ENCODE measurements around the gene NFASC.

Gene NFASC

DNA sequence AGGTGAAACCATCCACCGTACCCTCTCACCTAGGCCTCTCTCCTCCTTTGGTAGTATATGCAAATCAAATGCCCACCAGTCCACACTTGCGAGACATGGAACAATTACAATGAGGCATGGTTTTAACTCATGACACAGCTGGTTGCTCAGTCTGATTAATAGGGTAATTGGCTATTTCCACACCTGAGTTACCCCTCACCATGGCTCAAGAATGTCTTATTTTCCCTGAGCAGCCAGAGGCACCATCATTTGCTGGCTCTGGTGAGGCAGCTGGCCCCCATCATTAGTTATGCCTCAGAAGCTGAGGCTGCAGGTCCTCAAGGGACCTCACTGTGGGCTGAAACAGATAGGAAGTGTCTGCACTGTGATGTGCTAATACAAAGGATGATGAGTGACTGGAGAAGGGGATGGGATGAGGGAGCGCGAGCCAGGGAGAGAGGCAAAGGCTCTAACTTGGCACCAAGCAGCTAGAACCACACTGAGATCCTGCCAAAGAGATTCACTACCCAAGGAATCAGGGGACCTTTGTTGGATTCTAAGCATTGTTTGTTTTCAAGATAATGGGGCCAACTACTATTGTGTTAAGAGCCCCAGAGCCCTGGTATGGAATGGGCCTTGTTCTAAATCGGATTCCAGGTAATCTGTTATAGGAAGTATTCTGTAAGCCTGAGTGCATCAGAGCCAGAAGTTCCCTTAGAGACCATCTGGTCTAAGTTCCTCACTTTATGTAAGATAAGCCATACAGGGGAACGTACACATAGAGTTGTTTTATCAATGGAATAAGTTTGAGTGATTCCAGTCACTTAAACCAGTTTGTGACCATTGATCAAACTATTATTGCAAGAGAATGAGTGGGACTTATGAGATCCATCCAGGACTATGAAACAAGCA, 92.3 kb downstream of the NFASC start:
- DNase-seq, result no peak

DNA sequence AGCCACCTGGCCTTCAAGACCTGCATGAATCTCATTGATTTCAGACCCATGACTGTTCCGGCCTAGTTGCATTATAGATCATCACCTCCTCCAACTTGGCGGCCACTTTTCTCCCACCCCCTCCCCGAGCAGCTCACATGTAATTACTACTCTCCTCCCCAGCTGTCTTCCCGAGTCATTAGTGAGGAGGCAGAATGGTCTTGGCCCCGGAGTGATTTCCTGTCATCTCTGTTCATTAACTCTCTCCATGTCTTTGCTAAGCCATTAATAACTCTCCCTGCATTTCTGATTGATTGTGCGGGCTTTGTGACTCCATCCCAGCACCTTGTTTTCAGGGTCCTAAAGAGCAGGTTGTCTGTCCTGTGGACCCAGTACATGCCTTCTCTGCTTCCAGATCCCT, 96.8 kb downstream of the NFASC start:
- no peak for DNase-seq

DNA sequence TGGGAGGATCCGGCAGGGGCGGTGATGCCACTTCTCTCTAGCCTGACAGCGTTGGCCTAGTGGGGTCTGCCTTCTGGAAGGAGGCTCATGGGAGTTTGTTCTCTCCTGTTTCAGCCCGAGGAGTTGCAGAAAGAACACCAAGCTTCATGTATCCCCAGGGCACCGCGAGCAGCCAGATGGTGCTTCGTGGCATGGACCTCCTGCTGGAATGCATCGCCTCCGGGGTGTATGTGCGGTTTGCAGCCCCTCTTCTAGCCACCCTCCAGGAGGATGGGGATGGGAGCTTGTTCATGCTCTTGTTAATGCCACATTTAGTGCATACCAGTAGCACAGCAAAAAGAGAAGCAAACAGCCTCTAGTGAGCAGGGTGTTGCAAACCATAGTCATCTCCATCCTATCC, 97.5 kb downstream of the NFASC start:
- no peak for DNase-seq

DNA sequence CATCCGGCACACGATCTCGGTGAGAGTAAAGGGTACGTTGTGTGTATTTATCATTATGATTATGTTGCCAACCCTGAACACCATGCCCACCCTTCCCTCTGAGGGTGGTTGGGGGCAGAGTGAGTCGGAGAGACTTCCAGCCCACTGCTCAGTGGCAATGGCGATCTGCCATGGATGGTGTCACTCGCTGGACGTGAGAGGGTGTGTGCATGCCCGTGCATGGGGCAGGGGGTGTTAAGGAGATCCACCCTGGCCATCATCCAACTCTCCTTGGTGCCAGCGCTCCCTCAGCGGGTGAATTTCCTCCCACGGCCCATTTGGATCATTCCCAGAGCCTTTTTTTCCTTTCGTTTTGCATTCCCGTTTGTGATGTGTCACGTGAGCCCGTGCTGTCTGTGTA, 98.3 kb downstream of the NFASC start:
- no peak for DNase-seq

DNA sequence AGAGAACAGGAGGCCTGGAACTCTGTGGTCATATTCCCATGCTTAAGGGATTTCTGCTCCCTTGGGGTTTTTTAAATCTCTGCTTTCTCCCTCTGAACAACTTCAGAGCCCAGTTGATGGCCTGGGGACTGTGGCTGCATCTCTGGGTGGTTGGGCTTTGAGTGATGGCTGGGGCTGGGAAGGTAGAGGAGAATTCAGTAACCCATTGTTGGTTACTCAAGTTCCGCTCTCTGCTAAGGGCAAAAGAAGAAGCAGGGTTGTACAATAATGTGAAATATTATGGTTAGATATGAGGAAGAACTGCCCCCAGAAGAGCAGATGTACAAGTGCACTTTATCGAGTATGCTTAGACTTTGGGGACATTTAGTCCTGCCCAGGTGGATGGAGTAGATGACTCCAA, 100.3 kb downstream of the NFASC start:
- no peak for DNase-seq

DNA sequence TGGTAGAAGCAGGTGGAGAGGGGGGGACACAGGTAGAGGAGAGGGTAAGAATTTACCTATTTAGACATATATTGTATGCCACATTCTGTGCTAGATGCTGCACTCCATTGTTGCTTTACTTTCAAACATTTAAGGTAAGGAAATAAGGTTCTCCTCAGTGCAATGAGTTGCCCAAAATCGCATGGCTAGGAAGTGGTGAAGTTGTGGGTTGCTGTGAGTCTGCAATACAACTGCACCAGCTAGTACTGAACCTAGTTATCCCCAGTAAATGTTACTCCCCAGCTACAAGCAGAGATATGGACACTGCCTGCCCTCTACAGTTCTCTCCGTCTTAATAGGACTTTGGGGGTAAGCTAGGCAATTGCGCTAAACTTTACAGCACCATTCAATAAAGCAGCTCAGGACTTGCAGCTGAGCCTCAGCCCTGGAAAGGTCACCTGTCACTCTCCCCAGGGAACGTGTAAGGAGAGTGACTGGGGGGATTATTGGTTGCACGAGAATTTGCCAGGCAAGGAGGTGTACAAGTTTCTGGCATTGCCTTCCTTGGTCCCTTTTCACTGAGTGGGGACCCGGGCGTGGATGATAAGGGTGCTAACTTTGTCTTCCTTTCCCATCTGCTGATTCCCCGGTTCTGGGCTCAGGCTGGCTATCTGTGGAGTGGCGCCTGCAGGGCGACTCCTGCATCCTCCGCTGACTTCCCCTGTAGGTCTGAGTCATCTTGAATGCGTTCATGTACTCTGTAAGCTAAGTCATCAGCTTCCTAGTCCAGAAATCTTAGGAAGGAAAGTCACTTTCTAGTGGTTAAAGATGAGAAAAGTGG, 101.1 kb downstream of the NFASC start:
- DNase-seq, result no peak

DNA sequence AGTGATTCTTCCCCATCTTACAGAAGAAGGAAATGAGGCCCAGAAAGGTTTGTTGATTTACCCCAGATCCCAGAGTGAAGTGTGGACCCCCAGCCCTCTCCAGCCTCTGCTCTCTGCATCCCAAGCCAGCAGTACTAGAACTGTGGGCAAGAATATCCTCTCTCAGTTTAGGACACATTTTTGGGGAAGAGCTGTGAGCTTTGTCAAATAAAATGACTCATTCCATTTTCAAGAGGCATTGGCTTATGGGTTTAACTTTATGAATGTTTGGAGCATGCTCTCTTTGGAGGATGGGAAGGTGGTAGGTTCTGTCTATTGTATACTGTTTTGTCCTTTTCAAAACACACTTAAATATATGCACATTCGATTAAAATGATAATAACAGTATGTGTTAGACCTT, 101.8 kb downstream of the NFASC start:
- no peak for DNase-seq

DNA sequence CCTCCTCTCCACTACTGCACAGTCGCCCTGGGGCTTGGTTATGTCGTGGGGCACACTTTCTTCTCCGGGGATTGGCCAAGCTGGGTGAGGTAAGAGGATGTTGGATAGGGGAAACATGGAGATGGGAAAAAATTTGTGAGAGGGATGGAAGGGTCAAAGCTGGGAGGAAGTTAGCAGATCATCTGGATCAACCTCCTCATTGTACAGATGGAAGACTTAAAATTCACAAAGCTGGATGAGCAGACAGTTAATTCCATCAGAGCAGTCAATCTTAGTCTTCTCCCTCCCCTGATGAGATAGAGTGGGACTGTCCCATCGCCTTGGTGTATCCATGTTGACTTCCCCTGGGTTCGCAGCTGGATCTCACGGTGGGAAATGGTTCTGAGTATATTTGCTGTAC, 102.8 kb downstream of the NFASC start:
- DNase-seq, result no peak

DNA sequence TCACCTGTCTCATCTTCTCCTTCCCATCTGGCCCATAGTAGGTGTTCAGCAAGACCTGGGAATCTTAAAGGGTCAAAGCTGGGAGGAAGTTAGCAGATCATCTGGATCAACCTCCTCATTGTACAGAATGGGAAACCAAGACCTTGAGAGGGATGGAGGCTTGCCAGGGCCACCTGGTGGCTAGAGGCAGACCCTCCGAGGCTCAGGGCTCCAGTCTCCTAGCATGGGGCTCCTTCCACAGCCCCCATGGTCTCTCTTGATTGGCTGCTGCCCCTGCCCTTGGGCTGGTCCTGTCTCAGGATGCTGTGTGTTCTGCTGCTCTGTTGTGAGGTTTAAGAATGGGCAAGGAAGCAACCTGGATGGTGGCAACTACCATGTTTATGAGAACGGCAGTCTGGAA, 103.7 kb downstream of the NFASC start:
- no peak for DNase-seq

DNA sequence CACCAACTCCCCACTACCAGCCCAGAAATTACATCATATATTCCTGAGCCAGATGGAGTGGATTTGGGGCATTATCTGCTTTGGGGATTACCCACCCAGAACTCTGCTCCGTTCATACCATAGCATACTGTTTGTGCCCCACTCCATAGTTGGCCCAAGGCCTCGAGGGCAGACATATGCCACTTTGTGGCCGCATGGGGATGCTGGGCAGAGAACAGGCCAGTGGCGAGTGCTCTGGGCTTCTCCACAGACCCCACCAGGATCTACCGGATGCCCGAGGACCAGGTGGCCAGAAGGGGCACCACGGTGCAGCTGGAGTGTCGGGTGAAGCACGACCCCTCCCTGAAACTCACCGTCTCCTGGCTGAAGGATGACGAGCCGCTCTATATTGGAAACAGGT, 104.4 kb downstream of the NFASC start:
- no peak for DNase-seq

DNA sequence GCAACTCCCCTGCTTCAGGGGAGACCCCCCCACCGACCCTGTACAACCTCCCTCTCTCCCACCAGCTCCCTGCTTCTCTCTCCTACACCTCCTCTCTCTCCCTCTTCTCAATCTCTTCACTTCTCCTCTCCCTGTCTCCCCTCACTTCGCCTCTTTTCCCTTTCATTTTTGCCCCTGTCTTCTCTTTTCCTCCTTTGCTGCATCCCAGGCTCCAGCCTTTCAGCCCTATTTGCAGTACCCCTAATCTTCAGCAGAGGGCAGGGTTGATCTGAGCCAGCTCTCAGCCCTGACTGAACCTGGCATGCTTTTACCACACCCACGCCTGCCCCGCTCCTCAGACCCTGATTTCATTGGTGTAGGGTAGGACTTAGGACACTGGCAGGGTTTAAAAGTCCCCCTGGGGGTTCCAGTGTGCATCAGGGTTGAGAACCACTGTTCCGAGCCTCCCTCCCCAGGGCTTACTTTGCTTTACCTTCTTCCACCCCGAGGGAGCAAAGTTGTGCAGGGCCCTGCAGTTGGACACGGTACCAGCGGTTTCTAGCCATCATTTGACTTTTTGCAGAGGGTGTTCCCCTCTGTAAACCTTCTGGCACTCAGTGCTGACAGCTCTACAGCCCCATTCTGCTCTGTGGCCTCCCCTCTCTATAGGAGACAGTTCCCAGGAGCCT, 105.0 kb downstream of the NFASC start:
- DNase-seq, result peak; percentile 5 to 23

DNA sequence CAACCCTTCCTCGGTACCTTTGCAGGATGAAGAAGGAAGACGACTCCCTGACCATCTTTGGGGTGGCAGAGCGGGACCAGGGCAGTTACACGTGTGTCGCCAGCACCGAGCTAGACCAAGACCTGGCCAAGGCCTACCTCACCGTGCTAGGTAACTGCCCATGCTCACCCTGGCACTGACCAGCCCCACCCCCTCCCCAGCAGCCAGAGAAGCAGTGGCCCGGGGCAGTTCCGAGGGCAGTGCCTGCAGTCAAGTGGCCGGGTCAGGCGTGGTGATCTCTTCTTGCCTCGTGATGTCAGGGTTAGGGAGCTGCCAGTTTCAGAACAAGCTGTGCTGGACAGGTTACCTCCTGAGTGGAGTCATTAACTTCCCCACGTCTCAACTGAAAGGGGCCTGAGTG, 106.0 kb downstream of the NFASC start:
- no peak for DNase-seq

DNA sequence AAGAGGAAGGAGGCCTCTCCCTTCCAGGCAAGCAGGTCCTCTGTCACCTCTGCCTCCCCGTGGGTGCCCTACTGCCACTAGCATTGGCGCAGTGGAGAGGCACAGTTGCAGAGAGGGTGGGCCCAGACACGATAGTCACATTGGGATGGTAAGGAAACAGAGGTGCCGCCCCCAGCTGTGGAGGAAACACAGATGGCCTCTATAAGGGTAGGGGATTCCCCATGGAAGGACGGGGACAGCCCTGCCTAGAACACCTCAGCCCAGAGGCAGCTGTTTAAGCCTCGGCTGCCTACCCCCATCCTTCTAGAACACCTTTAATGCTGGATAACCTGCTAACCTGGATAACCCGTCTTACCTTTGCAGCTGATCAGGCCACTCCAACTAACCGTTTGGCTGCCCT, 106.7 kb downstream of the NFASC start:
- no peak for DNase-seq

DNA sequence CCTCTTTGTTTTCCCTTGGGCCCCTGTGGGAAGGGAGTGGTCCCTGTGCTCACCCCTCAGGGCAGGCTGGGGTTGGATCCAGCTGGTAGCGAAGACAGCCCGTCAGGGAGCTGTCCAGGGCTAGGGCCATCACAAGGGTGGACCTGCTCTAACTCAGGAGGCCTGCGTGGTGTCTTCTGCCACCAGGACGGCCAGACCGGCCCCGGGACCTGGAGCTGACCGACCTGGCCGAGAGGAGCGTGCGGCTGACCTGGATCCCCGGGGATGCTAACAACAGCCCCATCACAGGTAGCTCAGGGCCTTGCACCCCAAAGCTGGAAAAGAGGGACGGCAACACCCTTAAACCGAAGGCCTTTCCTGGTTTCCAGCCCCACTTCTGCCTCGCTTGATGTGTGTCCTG, 108.1 kb downstream of the NFASC start:
- no peak for DNase-seq

DNA sequence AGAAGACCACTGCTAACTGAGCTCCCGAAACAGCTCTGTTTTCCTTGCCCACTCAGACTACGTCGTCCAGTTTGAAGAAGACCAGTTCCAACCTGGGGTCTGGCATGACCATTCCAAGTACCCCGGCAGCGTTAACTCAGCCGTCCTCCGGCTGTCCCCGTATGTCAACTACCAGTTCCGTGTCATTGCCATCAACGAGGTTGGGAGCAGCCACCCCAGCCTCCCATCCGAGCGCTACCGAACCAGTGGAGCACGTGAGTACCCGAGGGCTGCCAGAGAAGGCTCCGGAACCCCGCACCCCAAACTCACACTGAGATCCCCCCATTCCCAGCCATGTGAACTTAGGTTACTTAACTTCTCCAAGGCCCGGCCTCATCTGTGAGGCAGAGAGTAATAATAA, 108.6 kb downstream of the NFASC start:
- no peak for DNase-seq

DNA sequence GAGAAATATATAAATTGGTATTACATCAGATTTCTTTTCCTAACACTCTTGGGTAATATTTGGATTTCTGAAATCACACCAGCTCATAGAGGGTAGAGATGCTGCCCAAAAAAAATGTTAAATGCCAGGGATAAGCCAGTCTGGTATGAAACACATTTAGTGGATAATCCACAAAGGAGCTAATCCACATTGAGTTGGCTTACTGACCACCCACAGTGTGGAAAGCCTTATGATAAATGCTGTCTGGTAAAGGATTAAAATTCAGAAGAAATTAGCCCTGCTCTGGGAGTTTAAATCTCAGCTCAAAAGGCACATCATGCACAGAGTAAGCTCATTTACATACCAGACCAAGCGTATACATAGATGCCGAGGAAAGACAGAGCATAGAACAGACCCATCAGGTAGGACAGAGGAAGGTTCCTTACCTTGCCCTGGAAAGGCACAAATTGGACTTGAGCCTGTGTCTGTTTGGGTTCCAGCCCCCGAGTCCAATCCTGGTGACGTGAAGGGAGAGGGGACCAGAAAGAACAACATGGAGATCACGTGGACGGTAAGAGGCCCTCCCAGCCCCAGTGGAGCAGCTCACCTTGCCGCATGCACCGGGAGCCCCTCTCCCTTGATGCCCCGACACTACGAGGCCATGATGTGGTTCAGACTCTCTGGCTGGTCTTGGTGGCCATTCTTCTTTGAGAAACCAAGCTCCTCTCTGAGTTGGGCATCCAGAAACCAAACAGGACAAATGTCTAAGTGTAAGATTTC, 109.4 kb downstream of the NFASC start:
- no peak for DNase-seq

DNA sequence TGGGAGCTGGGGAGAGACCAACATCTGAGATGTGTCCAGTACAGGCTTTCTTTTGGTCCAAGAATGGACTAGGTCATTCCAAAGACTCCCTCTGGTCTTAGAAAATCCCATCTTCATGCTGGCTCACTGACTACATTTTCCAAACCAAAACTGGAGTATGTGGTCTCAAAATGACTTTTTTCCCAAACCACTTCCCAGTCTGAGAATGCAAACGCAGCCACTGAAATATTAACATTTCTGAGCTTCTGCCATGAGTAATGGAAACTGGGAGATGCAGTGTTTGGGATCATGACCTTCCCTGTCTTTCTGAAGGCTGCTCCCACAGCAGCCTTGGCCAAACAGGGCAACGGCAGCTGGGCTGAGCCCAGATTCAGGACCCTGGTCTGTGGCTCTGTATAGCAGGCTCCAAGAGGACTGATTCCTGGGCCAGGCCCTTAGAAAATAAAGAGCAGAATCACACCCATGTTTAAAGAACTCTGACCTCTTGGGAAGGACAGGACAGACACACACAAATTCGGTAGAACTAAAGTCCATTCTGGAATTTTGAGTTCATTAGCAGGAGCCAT, 110.3 kb downstream of the NFASC start:
- DNase-seq, result no peak

DNA sequence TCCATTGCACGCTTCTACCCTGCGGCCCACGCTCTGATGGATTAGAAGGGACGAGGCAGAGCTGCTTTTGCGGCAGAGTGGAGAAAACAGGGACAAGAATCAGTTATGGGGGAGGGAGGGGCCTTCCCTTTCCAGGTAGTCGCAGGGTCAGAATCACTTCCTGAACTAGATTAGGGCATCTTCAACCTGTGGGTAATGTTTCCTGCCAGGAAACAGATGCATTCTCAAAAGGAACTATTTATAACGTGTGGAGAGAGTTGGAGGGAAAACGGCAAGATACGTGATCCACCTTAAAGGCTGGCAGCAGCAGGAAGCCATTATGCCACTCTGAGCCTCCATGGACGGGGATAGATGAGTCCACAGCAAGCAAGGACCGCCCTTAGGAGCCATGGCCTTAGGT, 112.5 kb downstream of the NFASC start:
- no peak for DNase-seq

DNA sequence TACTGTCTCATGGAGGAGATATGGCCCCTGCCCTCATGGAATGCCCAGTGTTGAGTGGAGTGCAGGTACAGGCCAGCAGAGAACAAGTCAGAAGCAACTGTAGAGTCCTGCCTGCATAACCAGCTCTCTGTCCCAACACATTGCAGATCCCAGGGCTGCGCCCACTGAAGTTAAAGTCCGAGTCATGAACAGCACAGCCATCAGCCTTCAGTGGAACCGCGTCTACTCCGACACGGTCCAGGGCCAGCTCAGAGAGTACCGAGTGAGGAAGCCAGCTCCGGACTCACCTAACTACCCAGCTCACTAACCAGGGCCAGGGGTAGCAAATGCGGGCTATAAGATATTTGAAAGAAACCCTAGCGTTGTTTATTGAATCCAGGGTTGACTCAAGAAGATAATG, 113.2 kb downstream of the NFASC start:
- no peak for DNase-seq

DNA sequence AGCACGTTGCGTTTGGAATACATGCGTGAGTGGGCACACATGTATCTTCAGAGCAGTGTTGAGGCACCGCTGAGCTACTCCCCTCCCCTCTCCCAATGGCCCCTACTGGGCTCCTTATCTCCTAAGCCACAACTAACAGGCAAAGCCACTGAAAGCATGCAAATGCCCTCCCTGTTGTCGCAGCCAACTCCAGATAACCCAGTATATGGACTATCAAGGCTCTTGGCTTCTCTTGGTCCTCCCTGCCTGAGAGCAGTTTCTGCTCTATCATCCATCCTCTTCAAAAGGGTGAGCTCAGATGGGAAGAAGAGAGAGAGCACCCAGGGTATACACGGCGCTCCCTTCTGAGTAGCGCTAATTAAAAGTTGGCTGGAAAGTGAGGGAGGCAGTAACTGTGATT, 113.8 kb downstream of the NFASC start:
- no peak for DNase-seq

DNA sequence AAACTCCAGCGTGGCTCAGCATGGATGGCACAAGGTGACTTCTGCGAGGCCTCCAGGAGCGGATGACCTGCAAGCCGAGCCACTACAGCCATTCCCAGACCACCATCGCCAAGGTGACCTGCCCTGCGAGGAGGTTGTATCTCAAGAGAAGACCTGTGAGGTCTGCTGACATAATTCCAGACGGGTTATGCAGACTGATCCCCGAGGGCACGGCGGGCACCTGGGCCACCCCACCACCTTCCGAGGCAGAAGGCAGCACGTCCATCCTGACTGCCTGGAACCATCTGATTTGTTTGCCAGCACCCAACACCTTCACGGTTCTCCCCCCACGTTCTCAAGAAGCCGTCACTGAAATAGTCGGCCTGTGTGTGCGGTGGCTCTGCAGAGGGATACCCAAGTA, 115.5 kb downstream of the NFASC start:
- DNase-seq, result no peak

DNA sequence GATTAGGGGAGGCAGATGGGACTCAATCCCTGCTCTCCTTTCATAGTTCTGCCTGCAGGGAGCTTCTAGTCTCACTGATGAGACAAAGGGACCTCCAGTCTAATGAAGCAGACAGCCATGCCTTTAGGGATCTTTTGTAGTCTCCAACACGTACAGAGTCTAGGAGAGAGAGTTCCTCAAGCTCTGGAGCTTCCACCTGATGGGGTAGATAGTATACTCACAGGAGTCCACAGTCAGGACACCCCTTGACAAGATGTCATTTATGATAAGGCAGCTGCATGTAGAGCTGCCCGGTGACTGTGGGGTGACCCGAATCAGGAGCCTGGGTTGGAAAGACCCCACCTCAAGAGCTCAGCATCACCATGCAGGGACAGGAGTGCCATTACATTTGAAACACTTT, 117.0 kb downstream of the NFASC start:
- no peak for DNase-seq

DNA sequence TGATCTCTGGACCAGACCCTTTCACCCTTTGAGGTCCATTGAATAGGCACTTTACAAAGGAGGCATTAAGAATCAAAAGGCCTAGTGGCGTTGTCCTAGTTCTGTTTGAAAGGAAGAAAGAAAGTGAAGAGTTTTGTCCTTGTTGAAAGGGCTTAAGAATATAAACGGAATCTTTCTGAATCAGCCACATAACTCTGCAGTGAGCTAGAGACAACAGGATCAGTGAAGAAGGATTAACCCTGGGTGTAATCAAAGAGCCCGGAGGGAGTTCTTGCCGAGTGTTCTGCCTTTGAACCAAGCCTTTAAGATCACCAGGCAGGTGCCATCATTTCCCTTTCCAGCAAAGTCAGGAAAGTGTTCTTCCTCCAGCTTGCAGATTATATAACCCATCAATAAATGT, 117.5 kb downstream of the NFASC start:
- no peak for DNase-seq
